Hepatic stellate cell (primary cell): ENCODE results near the gene KCNK10.

Experiments used
- DNase-seq: peaks from one replicate; pipeline ENCODE4 v3.0.0; 2011; ENCODE audit warnings: low spot score

KCNK10 gene

GRCh38 chr14:88179716-88180115 lies 143.4 kb downstream of the KCNK10 start:
- DNase-seq: no peak

GRCh38 chr14:88170333-88170732 lies 152.7 kb downstream of the KCNK10 start:
- DNase-seq: no peak

GRCh38 chr14:88168498-88169165 lies 154.4 kb downstream of the KCNK10 start:
- DNase-seq: peak; percentile 35

- DNase-seq: no peak
These were observed 155.0 kb downstream of the KCNK10 start for GRCh38 chr14:88168025-88168424.

GRCh38 chr14:88166616-88167015 lies 156.5 kb downstream of the KCNK10 start:
- DNase-seq: no peak

GRCh38 chr14:88164906-88165534 lies 158.0 kb downstream of the KCNK10 start:
- peak; percentile 18 for DNase-seq

- DNase-seq: no peak
These were observed 159.3 kb downstream of the KCNK10 start for GRCh38 chr14:88163731-88164255.

GRCh38 chr14:88156127-88156526 lies 166.9 kb downstream of the KCNK10 start:
- no peak for DNase-seq

- no peak for DNase-seq
These were observed 168.1 kb downstream of the KCNK10 start for GRCh38 chr14:88154926-88155325.

GRCh38 chr14:88154321-88154720 lies 168.7 kb downstream of the KCNK10 start:
- DNase-seq: no peak

- DNase-seq: no peak
These were observed 176.0 kb downstream of the KCNK10 start for GRCh38 chr14:88146881-88147649.

GRCh38 chr14:88143810-88144209 lies 179.3 kb downstream of the KCNK10 start:
- no peak for DNase-seq

- no peak for DNase-seq
These were observed 180.1 kb downstream of the KCNK10 start for GRCh38 chr14:88142997-88143396.

- no peak for DNase-seq
These were observed 182.2 kb downstream of the KCNK10 start for GRCh38 chr14:88140874-88141273.

GRCh38 chr14:88137327-88137726 lies 185.7 kb downstream of the KCNK10 start:
- no peak for DNase-seq
